GM21526 (cell line): Measurements from ENCODE around the gene RHOA.
"Not testable (repeated sequence)": the region's sequence is repeated elsewhere in the genome, so short reads cannot be mapped to it uniquely, and the experiment has no call there.

ENCODE experiments used
- ATAC-seq: cut with Tn5 transposase; IDR thresholded peaks from one replicate; pipeline ENCODE4 v1.9.1; 2021; ENCODE audit warnings: moderate library complexity; ENCODE audit not compliant: unreplicated experiment, low FRiP score

RHOA gene

GRCh38 chr3:49412632-49413337, 1.0 kb upstream of the RHOA start:
- no peak for ATAC-seq

DNA sequence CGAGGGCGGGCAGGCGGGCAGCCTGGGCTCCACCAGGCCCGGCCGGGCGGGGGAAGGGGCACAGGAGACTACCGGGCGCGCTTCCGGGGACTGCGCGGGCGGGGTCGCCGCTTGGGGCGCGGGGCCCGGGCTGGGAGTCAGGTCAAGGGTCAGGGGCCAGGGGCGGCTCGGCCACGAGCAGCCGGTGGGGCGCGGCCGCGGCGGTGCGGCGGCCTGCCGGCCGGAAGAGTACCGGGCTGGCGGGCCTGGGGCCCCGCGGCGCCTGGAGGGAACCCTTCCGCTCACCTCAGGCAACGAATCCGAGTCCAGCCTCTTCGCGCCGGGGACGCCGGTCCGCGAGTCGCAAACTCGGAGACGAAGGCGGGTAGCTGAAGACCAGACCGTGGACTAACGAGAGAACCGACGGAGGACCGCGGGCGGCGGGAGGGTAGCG, 225 bp downstream of the RHOA start:
- peak; percentile 23 for ATAC-seq

DNA sequence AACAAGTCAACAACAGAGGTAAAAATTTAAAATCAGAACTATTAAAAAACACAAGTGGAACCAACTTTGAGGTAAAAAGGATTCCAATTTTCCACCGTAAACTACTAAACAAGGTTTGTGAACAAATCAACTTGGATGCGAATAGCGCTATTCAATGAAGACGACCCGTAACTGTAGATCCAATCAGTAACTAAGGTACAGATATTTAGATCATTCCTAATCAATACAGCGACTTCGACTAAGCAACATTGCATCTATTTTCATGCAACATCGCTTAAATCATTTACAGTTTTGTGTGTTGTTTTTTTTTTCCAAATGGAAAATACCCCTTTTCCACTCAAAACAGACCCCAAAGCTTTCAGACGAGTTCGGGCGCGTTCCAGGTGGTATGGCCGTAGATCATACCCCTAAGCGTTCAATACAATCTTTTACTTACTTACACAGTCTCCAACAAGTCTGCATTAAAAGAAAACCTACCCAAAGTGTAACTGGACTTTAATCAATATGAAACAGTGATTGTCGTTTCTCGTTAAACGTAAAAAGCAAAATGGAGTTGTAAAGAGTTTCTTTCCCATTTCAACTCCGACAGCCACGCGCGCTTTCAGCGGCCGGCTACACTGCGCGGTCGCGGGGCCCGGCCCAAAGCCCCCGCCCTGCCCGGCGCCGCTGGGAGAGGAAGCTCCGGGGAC, 786 bp downstream of the RHOA start:
- ATAC-seq: no peak

DNA sequence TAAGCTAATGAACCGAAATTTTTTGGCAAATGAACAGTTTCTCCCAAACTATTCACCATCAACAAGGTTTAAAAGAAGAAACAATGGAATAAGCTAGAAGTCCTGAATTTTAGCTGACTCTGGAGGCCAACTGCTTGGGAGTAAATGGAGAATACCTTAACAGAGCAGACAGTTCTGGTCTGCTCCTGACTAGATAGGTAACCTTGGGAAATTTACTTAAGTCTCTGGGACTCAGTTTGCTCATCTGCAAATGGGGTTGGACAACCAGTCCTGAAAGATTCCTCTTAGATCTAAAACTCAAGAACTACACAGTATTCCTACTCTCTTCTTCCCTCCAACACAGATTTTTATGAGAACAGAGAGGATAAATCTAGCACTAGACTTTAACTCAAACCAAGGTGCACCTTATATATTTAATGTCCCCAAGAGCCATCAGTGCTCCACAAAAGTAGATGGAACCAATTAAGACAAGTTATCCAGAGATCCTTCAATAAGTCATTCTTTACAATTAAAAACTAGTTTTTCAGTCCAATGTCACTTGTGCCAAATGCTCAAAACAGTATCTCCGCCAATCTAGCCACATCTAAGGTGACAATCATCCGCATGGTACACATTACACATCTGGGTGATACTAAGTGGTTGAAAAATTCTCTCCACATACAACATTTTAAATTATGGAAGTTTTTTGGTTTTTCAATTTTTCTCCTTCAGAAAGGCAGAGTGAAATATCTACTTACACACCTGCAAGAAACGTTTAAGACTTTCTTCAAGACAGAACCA, 1.5 kb downstream of the RHOA start:
- no peak for ATAC-seq

- no peak for ATAC-seq
These were observed 4.9 kb downstream of the RHOA start for GRCh38 chr3:49406571-49407565.

- not testable (repeated sequence) for ATAC-seq
These were observed 6.2 kb downstream of the RHOA start for GRCh38 chr3:49405570-49405969.

DNA sequence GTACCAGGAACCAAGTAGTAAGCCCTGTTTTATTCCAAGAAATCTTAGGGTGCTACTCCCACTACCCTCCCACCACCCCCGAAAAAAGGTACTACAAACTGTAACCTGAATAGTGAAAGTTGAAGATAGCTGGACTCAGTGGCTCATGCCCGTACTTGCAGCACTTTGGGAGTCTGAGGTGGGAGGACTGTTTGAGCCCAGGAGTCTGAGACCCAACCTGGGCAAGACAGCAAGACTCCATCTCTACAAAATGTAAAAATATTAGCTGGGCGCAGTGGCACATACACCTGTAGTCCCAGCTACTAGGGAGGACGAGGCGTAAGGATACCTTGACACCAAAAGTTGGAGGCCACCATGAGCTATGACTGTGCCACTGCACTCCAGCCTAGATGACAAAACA, 7.9 kb downstream of the RHOA start:
- no peak for ATAC-seq

- ATAC-seq: no peak
These were observed 10.0 kb downstream of the RHOA start for GRCh38 chr3:49401766-49402165.

DNA sequence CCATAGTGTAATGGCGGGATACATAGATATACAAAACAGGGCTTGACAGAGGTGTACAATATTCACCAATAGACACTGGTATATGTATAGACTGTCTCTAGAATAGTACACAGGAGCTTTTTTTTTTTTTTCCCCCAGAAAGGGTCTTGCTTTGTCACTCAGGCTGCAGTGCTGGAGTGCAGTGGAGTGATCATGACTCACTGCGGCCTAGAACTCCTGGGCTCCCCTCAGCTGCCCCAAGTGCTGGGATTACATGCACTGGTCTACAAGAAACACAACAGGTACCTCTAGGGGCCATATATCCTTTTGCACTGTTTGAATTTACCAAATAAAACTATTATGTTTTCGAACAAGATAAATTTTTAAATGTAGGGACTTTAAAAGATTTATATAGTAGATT, 12.3 kb downstream of the RHOA start:
- no peak for ATAC-seq

- no peak for ATAC-seq
These were observed 14.3 kb downstream of the RHOA start for GRCh38 chr3:49397470-49397869.

DNA sequence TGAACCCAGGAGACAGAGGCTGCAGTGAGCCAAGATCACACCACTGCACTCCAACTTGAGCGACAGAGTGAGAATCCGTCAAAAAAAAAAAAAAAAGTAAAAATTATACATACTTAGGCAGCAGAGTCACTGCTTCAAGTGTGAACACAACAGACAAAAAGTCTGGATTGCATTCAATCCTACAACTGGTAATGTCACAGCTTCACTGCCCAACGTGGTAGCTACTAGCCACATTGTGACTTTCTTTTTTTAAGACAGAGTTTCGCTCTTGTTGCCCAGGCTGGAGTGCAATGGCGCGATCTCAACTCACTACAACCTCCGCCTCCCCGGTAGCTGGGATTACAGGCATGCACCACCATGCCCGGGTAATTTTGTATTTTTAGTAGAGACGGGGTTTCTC, 20.5 kb downstream of the RHOA start:
- not testable (repeated sequence) for ATAC-seq

GRCh38 chr3:49389297-49389696, 22.5 kb downstream of the RHOA start:
- no peak for ATAC-seq

DNA sequence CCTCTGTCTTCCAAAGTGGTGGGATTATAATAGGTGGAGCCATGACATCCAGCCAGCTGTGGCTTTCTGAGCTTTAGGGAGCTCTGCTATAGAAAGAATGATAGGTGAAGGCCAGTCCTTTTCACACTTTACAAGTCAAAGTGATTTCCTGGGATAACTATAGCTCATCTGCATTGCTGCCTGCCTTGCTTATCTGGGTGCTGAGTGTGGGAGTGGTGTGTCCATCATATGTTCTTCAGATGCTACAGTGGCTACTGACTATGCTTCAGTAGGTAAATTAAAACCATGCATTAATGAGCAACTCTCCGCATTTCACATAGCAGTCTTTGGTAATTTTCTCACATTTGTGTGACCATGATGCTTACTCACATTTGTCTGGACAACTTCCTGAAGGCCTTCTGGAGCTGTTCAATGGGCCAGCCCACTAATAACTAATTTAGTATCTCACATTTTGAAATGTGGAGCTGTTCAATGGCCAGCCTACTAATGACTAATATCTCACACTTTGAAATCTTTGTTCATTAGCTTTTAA, 23.4 kb downstream of the RHOA start:
- no peak for ATAC-seq

DNA sequence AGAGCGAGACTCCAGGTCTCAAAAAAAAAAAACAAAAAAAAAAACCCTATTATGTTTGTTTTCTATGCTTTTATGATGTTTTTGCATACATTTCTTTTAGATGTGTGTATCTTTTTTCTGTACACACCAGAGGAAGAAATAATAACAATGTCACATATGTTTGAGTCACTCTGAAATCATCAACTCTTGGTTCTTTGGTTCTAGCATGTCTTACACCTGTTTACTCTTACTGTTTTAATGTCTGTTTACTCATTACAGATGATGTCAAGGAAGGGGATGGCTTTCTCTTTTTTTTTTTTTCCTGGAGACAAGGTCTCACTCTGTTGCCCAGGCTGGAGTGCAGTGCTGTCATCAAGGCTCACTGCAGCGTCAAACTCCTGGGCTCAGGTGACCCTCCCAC, 24.1 kb downstream of the RHOA start:
- no peak for ATAC-seq

DNA sequence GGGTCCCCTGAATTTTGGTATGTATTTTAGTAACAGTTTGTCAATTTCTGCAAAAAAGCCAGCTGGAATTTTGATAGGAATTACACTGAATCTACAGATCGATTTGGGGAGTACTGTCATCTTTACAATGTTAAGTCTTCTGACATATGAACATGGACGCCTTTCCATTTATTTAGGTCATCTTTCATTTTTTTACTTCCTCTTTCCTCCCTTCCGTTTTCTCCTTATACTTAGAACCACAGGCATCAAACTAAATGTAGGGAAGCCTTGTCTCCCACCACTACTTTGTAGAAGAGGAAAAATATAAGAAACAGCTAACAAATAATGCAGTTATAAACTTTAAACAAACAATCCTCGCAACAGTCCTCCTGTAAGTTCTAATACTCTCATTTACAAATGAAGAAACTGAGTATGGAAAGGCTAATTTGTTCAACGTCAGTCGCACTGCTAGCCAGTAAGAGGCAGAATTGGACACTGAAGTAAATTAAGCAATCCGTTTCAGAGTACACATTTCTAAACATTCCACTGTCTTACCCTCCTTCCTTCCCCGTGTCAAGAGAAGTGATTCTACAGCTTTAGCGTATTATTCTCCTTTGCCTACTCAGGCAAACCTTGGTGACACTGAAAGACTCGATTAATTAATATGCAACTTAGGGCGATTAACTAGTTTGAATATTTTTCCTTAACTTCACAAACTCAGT, 25.6 kb downstream of the RHOA start:
- ATAC-seq: no peak

GRCh38 chr3:49385617-49386016, 26.2 kb downstream of the RHOA start:
- no peak for ATAC-seq

GRCh38 chr3:49383387-49383786, 28.4 kb downstream of the RHOA start:
- ATAC-seq: no peak

GRCh38 chr3:49378249-49378895, 33.4 kb downstream of the RHOA start:
- no peak for ATAC-seq

DNA sequence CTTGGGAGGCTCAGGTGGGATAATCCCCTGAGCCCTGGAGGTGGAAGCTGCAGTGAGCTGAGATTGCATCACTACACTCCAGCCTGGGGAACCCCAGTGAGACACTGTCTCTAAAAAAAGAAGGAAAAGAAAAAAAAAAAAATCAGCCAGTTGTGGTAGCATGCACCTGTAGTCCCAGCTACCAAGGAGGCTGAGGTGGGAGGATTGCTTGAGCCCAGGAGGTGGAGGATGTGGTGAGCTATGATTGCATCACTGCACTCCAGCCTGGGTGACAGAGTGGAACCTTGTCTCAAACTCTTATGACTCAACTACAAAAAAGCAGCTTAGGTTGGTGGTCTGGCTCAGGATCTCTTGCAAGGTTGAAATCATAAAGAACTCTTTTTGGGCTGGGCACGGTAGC, 34.3 kb downstream of the RHOA start:
- no peak for ATAC-seq
